OCI-LY3 (cell line): ENCODE data around the gene GABRG3.

Source experiments
- CTCF ChIP-seq: fragments of 200-600, 300-600 bp; sonication (generic); IDR thresholded peaks from 2 replicates; pipeline ENCODE4 v1.5.1; 2014; ENCODE audit warnings: antibody characterized with exemption, low read length, low read depth
- EZH2phosphoT487 ChIP-seq: fragments of 200-600 bp; shearing (Covaris generic); IDR thresholded peaks from 2 replicates; pipeline ENCODE4 v1.6.1; 2018; ENCODE audit warnings: antibody characterized with exemption, mixed run types, low read depth

- no peak for TF ChIP-seq CTCF
- TF ChIP-seq EZH2phosphoT487 = no peak
These were observed 558.4 kb downstream of the GABRG3 start for GRCh38 chr15:27529399-27529798.
